Sigmoid colon (tissue), 4 donors: ENCODE measurements around the gene C4B.

Experiments
- CTCF ChIP-seq, 4 experiments: fragments of 450-650 bp in 3 of 4; fragments of 200-600 bp in 1 of 4; IDR thresholded peaks; one replicate each; pipeline ENCODE4 v1.5.1; 2016 to 2019; ENCODE audit warnings: antibody characterized with exemption in 4 of 4, mild to moderate bottlenecking in 3 of 4, moderate library complexity in 2 of 4
- EP300 ChIP-seq, 4 donors: sonication (generic); formaldehyde crosslinking; IDR thresholded peaks; one replicate each; pipeline ENCODE4 v1.6.1; 2017; ENCODE audit warnings: antibody characterized with exemption in 4 of 4
- POLR2A ChIP-seq, 2 donors: fragments of 450-650 bp; IDR thresholded peaks; one replicate each; pipeline ENCODE4 v1.6.1; 2016; ENCODE audit warnings: antibody characterized with exemption in 2 of 2, mild to moderate bottlenecking in 2 of 2, moderate library complexity in 2 of 2
- POLR2AphosphoS5 ChIP-seq, 4 donors: sonication (generic); formaldehyde crosslinking; IDR thresholded peaks; one replicate each; pipeline ENCODE4 v1.6.1; 2017; ENCODE audit warnings: antibody characterized with exemption in 4 of 4

DNA sequence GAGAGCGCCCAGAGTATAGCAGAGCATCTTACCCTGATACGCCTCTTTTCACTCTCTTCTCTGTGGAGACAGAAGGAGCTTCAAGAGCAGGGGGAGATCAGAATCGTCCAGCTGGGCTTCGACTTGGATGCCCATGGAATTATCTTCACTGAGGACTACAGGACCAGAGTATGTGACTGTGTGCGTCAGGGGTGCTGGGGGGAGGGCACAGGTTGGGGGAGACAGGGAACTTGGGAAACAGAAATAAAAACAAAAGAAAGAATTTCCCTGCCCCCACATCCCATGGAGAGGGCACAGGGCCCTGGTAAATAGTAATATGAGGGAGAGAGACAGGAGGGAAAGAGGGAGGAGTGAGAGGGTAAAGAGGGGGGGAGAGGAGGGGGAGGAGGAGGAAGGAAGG lies 35.8 kb upstream of the C4B start:
- TF ChIP-seq CTCF (IDR thresholded peaks at IDR 0.05) (no peak), POLR2A (IDR thresholded peaks at IDR 0.05) (no peak), POLR2AphosphoS5 (IDR thresholded peaks at IDR 0.05) (no peak), EP300 (IDR thresholded peaks at IDR 0.05) (no peak)
